Measurements from ENCODE around the gene ICA1. TPM values are rescaled to one million over a fixed set of nuclear protein-coding genes. Genes with fewer than 3 reads are reported as not detected.

ICA1 gene
- total RNA-seq, 6 experiments from 2014 or later, result not detected

DNA sequence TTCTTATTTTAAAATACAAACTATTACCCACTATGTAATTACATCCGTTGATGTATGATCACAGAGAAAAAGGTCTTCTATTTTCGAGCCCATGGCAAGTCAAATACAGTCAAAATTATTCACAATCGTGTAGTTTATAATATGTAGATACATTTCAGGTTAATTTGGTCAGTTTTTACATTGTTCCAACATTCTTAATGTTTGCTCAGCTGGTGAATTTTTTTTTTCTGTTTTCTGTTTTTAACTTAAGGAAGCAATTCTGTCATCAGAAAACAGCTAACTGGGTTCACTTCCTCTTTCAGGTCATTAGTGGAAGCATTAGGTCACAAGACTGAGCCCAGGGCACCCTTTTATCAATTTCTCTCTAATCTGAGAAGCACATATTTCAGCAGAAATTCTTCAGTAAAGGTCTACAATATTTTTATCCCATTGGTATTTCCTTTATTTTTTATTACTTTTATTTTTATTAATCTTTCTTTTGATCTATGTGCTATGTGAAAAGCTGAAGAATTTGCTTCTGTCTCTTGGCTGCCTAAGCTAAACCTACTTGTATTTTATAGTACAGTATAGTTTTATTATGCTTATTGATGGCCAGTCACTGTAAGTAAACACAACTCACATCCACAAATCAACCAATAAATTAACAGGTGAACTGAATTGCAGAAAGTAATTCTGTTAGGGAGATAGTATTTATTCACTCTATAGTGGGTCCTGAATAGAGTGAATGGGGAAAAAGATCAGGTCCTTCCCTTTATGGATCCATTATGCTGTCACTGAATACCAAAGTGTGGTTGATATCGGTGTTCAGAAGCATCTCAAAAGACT lies 84.6 kb downstream of the ICA1 start:
- H3K4me3 Mint-ChIP-seq, result no peak overlapping the region
- H3K9me3 Mint-ChIP-seq, result no peaks in the 10 kb centered on the region
- no peak for DNase-seq
- H3K27ac Mint-ChIP-seq, result no peak overlapping the region
- peaks cover 25% of the 10 kb centered on the region for H3K27me3 Mint-ChIP-seq (ENCODE audit: insufficient read depth)
- no peaks in the 10 kb centered on the region for H3K36me3 Mint-ChIP-seq (ENCODE audit: low read depth)
- H3K4me1 Mint-ChIP-seq (ENCODE audit: low read depth), result peaks cover 10% of the 10 kb centered on the region; the same call in 1 of the 2 replicates
- no peak for TF ChIP-seq CTCF (IDR thresholded peaks at IDR 0.05)

DNA sequence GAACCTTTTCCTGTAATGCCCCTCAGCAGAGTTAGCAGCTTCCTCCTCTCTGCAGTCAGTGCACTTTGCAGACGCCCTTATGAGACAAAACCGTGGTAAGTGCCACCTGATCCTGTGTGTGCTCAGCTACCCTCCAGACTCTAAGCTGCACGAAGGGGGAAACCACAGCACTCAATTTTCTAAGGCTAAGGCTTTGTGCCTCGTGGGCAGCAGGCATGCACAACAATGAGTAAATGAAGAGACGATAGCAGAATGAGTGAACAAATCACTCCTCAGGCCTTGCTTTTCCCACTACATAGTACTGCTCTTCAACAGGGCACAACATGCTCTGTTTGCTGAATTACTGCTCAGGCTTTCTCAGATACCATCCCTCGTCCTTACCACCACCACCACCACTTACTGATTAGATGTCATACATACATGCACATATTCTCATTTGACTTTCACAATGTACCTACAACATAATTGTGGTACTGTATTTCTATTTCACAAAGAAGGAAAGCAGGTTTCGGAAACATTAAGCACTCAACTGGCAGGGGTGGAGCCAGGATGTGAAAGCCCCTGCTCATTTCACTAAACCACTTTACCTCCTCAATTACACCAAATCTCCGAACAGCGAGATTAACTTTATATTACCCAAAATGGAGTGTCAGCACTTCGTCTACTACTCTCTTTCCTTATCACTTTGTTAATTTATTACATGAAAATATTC lies 85.4 kb downstream of the ICA1 start:
- Mint-ChIP-seq H3K36me3 (ENCODE audit: low read depth) (no peaks in the 10 kb centered on the region), H3K4me1 (ENCODE audit: low read depth) (peaks cover 10% of the 10 kb centered on the region; the same call in 1 of the 2 replicates), H3K4me3 (no peak overlapping the region), H3K27ac (no peak overlapping the region), H3K9me3 (no peaks in the 10 kb centered on the region), H3K27me3 (ENCODE audit: insufficient read depth) (peaks cover 25% of the 10 kb centered on the region)
- no peak for DNase-seq
- no peak for TF ChIP-seq CTCF (IDR thresholded peaks at IDR 0.05)

DNA sequence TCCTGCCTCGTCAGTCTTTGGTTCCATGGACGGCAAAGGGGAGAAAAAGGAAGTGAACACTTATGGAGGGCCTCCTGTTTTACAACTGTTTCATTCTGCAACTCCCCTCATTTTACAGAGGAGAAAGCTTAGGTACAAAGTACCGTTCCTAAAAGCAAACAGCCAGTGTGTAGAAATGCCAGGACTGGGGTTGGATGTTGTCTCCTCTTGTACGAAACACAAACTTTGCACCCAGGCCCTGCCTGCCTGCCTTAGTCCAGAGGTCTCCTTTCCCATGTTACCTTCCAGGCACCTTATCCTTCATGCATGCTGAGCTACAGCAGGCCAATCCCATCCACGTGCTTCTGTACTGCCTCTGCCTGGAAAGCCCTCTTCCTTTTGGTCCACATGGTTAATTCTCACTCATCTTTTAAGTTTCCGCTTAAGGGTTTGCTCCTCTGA lies 86.0 kb downstream of the ICA1 start:
- peaks cover 22% of the 10 kb centered on the region for H3K27me3 Mint-ChIP-seq (ENCODE audit: insufficient read depth)
- TF ChIP-seq CTCF (IDR thresholded peaks at IDR 0.05), result no peak
- no peak overlapping the region for H3K4me3 Mint-ChIP-seq
- no peak for DNase-seq
- H3K36me3 Mint-ChIP-seq (ENCODE audit: low read depth), result no peaks in the 10 kb centered on the region
- peaks cover 10% of the 10 kb centered on the region; the same call in 1 of the 2 replicates for H3K4me1 Mint-ChIP-seq (ENCODE audit: low read depth)
- no peak overlapping the region for H3K27ac Mint-ChIP-seq
- no peaks in the 10 kb centered on the region for H3K9me3 Mint-ChIP-seq

- DNase-seq, result no peak
- H3K27me3 Mint-ChIP-seq (ENCODE audit: insufficient read depth), result peaks cover 15% of the 10 kb centered on the region
- H3K27ac Mint-ChIP-seq, result no peak overlapping the region
- H3K36me3 Mint-ChIP-seq (ENCODE audit: low read depth), result no peaks in the 10 kb centered on the region
- H3K4me3 Mint-ChIP-seq, result no peak overlapping the region
- no peak for TF ChIP-seq CTCF (IDR thresholded peaks at IDR 0.05)
- no peaks in the 10 kb centered on the region for H3K4me1 Mint-ChIP-seq (ENCODE audit: low read depth)
- H3K9me3 Mint-ChIP-seq, result no peaks in the 10 kb centered on the region
Measured at GRCh38 chr7:8172372-8173354, 89.3 kb downstream of the ICA1 start.

- H3K9me3 Mint-ChIP-seq, result no peaks in the 10 kb centered on the region
- H3K36me3 Mint-ChIP-seq (ENCODE audit: low read depth), result no peaks in the 10 kb centered on the region
- no peak for TF ChIP-seq CTCF (IDR thresholded peaks at IDR 0.05)
- no peaks in the 10 kb centered on the region for H3K4me1 Mint-ChIP-seq (ENCODE audit: low read depth)
- H3K27ac Mint-ChIP-seq, result no peak overlapping the region
- peaks cover 4% of the 10 kb centered on the region for H3K27me3 Mint-ChIP-seq (ENCODE audit: insufficient read depth)
- DNase-seq, result no peak
- H3K4me3 Mint-ChIP-seq, result no peak overlapping the region
Measured at GRCh38 chr7:8169171-8169570, 92.8 kb downstream of the ICA1 start.
